Fibroblast of lung (primary cell): ENCODE data around the gene SLC25A10. TPM values are rescaled to one million over a fixed set of nuclear protein-coding genes. Genes with fewer than 3 reads are reported as not detected.

Source experiments
- DNase-seq, 2 donors: peaks; one replicate each; pipeline versions ENCODE4 v3.0.0 to v3.0.0-alpha.2; 2010; ENCODE audit warnings: low read depth in 2 of 2
- H2AFZ ChIP-seq: 2 replicates; pipeline ENCODE4 v1.5.1; 2012; ENCODE audit warnings: low read length, control low read depth, inconsistent platforms
- H3K27ac ChIP-seq: 2 replicates; pipeline ENCODE4 v1.5.1; 2011; ENCODE audit warnings: low read length, control low read depth; ENCODE audit not compliant: insufficient read depth
- H3K27me3 ChIP-seq: 2 replicates; pipeline ENCODE4 v1.5.1; 2011; ENCODE audit warnings: mild to moderate bottlenecking, low read length; ENCODE audit not compliant: control insufficient read depth, insufficient read depth
- H3K36me3 ChIP-seq: 2 replicates; pipeline ENCODE4 v1.5.1; 2011; ENCODE audit warnings: low read length; ENCODE audit not compliant: control insufficient read depth, insufficient read depth
- H3K4me1 ChIP-seq: 2 replicates; pipeline ENCODE4 v1.5.1; 2011; ENCODE audit warnings: low read length; ENCODE audit not compliant: control insufficient read depth, insufficient read depth; ENCODE audit errors: extremely low read depth
- H3K4me2 ChIP-seq: 2 replicates; pipeline ENCODE4 v1.5.1; 2011; ENCODE audit warnings: low read length, control low read depth; ENCODE audit not compliant: insufficient read depth; ENCODE audit errors: extremely low read depth
- H3K4me3 ChIP-seq, 4 experiments: fragments of 200-600 bp in 1 of 4; sonication (generic) in 1 of 4; replicated peaks in 1 of 4; 2 replicates each; pipeline ENCODE4 v1.5.1; 2011 to 2016; ENCODE audit warnings: low read length in 4 of 4, low read depth in 3 of 4, mild to moderate bottlenecking in 3 of 4, control low read depth in 2 of 4, inconsistent platforms in 1 of 4, mixed read lengths in 1 of 4; ENCODE audit not compliant: insufficient read depth in 1 of 4; ENCODE audit errors: control extremely low read depth in 1 of 4
- H3K79me2 ChIP-seq: 2 replicates; pipeline ENCODE4 v1.5.1; 2012; ENCODE audit warnings: mild to moderate bottlenecking, low read length, inconsistent platforms; ENCODE audit not compliant: control insufficient read depth, insufficient read depth
- H3K9ac ChIP-seq: 2 replicates; pipeline ENCODE4 v1.5.1; 2011; ENCODE audit warnings: mild to moderate bottlenecking, low read length, control low read depth; ENCODE audit not compliant: insufficient read depth
- H3K9me3 ChIP-seq: 2 replicates; pipeline ENCODE4 v1.5.1; 2012; ENCODE audit warnings: low read depth, low read length; ENCODE audit not compliant: control insufficient read depth, insufficient read depth
- H4K20me1 ChIP-seq: 2 replicates; pipeline ENCODE4 v1.5.1; 2011; ENCODE audit warnings: low read length; ENCODE audit not compliant: control insufficient read depth, insufficient read depth; ENCODE audit errors: extremely low read depth
- EZH2 ChIP-seq: IDR thresholded peaks from 2 replicates; pipeline ENCODE4 v1.5.1; 2012; ENCODE audit warnings: low read length, control low read depth, mild to moderate bottlenecking; ENCODE audit errors: missing control alignments
- polyA plus RNA-seq, 2 donors: library from polyadenylated mRNA; depleted of rRNA in 1 of 2; stranded (reverse) in 1 of 2; unstranded in 1 of 2; fragments of >200 nt; gene quantifications; 2 replicates each; pipeline ENCODE4 v1.2.1, GENCODE V29; 2011 to 2012; ENCODE audit warnings: missing spikeins in 1 of 2
- total RNA-seq: library from RNA; depleted of rRNA; stranded (reverse); fragments of >200 nt; gene quantifications from 2 replicates; pipeline ENCODE4 v1.2.1, GENCODE V29; 2014
- TF ChIP-seq, protein P1 (sequence below), 2 donors: IDR thresholded peaks in 1 of 2; conservative IDR thresholded peaks in 1 of 2; 1 replicate in 1 of 2; 2 replicates in 1 of 2; pipeline ENCODE4 v1.5.1; 2011 to 2012; ENCODE audit warnings: low read length in 2 of 2, control low read depth in 1 of 2, inconsistent platforms in 1 of 2, low read depth in 1 of 2, mild to moderate bottlenecking in 1 of 2

SLC25A10 gene
- total and polyA plus RNA-seq, 2 donors (not counting 1 experiment from before 2014, with no cell fraction given), result 3.7 to 5.8 TPM

DNA sequence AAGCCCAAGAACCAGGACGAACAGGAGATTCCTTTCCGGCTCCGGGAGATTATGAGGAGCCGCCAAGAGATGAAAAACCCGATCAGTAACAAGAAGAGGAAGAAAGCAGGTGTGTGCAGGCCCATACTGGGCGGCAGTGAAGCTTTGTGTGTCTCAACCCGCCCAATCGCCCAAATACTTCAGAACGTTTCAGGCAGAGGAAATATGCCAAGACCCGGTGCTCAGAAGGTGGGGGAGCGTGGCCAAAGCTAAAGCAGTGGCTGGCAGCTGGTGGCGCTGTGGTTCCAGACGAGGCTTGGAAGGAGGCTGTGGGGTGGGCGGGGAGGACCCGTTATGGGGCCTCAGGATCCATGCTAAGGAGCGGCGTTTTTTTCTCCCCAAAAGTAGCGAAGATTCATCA is 44.3 kb upstream of the SLC25A10 start:
- TF ChIP-seq, protein P1, sequence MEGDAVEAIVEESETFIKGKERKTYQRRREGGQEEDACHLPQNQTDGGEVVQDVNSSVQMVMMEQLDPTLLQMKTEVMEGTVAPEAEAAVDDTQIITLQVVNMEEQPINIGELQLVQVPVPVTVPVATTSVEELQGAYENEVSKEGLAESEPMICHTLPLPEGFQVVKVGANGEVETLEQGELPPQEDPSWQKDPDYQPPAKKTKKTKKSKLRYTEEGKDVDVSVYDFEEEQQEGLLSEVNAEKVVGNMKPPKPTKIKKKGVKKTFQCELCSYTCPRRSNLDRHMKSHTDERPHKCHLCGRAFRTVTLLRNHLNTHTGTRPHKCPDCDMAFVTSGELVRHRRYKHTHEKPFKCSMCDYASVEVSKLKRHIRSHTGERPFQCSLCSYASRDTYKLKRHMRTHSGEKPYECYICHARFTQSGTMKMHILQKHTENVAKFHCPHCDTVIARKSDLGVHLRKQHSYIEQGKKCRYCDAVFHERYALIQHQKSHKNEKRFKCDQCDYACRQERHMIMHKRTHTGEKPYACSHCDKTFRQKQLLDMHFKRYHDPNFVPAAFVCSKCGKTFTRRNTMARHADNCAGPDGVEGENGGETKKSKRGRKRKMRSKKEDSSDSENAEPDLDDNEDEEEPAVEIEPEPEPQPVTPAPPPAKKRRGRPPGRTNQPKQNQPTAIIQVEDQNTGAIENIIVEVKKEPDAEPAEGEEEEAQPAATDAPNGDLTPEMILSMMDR (conservative IDR thresholded peaks at IDR 0.05 in 1 of 2, IDR thresholded peaks at IDR 0.05 in 1 of 2; ENCODE audit: low read depth in 1 of 2, low read length in 2 of 2), result peak in 1 of 2 donors; percentile 7
- TF ChIP-seq EZH2, result no peak
- no peak for DNase-seq
- H2AFZ ChIP-seq, result no peak overlapping the region
- H4K20me1 ChIP-seq, result no peaks in the 10 kb centered on the region
- peaks cover 27% of the 10 kb centered on the region for H3K79me2 ChIP-seq
- H3K36me3 ChIP-seq, result peaks cover 32% of the 10 kb centered on the region
- H3K27ac ChIP-seq, result no peak overlapping the region
- H3K4me1 ChIP-seq, result peaks cover 9% of the 10 kb centered on the region
- H3K4me2 ChIP-seq, result no peak overlapping the region
- no peaks in the 10 kb centered on the region for H3K27me3 ChIP-seq
- H3K9me3 ChIP-seq, result no peaks in the 10 kb centered on the region
- H3K9ac ChIP-seq, result no peak overlapping the region
- peak overlapping the region in 1 of 4 experiments; percentile 10 for H3K4me3 ChIP-seq

DNA sequence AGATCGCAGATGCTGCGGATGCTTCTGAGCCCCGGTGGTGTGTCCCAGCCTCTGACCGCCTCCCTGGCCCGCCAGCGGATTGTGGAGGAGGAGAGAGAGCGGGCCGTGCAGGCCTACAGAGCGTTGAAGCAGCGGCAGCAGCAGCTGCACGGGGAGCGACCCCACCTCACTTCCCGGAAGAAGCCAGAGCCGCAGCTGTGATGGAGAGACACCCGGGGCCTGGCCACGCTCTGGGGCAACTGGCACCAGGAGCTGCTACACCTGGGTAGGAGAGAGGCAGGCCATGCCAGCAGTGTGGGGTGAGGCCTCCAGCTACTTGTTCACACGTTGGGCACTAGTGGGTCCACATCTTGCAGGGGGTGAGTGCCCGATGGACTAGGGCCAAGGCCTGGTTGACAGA is 39.6 kb upstream of the SLC25A10 start:
- peaks cover 25% of the 10 kb centered on the region for H3K36me3 ChIP-seq
- no peak overlapping the region for H2AFZ ChIP-seq

DNA sequence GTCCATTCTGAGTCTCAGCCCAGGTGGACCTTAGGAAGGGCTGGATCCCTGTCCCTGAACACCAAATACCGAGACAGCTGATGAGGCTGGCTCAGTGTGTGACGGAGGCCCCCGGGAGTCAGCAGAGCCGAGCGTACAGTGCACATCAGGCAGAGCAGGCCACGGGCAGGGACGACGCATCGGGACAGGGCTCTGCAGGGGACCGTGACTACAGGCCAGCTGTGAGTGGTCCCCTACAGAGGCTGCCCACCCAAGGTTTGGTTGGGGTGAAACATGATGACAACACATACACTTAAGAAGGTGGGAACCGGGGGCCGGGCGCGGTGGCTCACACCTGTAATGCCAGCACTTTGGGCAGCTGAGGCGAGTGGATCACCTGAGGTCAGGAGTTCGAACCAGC is 39.1 kb upstream of the SLC25A10 start:
- Histone ChIP-seq H3K4me2 (no peak overlapping the region), H3K9ac (no peak overlapping the region), H4K20me1 (no peaks in the 10 kb centered on the region), H3K4me3 (no peak overlapping the region), H3K79me2 (peaks cover 5% of the 10 kb centered on the region), H3K27me3 (no peaks in the 10 kb centered on the region), H3K4me1 (peaks cover 2% of the 10 kb centered on the region), H3K36me3 (peaks cover 25% of the 10 kb centered on the region), H2AFZ (no peak overlapping the region), H3K27ac (no peak overlapping the region), H3K9me3 (no peaks in the 10 kb centered on the region)
- DNase-seq, result no peak
- no peak for TF ChIP-seq EZH2
- TF ChIP-seq, protein P1 (conservative IDR thresholded peaks at IDR 0.05 in 1 of 2, IDR thresholded peaks at IDR 0.05 in 1 of 2; ENCODE audit: low read depth in 1 of 2, low read length in 2 of 2), result no peak

More for the DNA sequence above, 39.6 kb upstream of the SLC25A10 start:
- Histone ChIP-seq H3K27me3 (no peaks in the 10 kb centered on the region), H3K4me3 (no peak overlapping the region), H3K4me1 (peaks cover 2% of the 10 kb centered on the region), H3K9me3 (no peaks in the 10 kb centered on the region), H3K9ac (no peak overlapping the region), H3K4me2 (no peak overlapping the region), H3K27ac (no peak overlapping the region), H3K79me2 (peaks cover 9% of the 10 kb centered on the region), H4K20me1 (no peaks in the 10 kb centered on the region)
- no peak for DNase-seq
- TF ChIP-seq EZH2, result no peak
- TF ChIP-seq, protein P1 (conservative IDR thresholded peaks at IDR 0.05 in 1 of 2, IDR thresholded peaks at IDR 0.05 in 1 of 2; ENCODE audit: low read depth in 1 of 2, low read length in 2 of 2), result no peak
